ENCODE results near the gene GDPD5.
A peak's percentile ranks its signal among the peaks of the same experiment; 100 is the strongest.

Gene GDPD5

GRCh38 chr11:75565221-75565814 lies 39.6 kb upstream of the GDPD5 start:
- Histone ChIP-seq H3K36me3 (ENCODE audit: control insufficient read depth, insufficient read depth, low read length) (peaks cover 56% of the 10 kb centered on the region), H3K27me3 (ENCODE audit: control insufficient read depth, insufficient read depth, low read length) (no peaks in the 10 kb centered on the region), H3K4me1 (ENCODE audit: control insufficient read depth, insufficient read depth, low read length) (peaks cover 41% of the 10 kb centered on the region), H3K4me3 (ENCODE audit: low read depth, low read length) (peak overlapping the region; percentile 5; the same call in 1 of the 2 replicates), H3K9me3 (ENCODE audit: control insufficient read depth, insufficient read depth, low read depth, low read length) (no peaks in the 10 kb centered on the region), H3K9ac (ENCODE audit: low read length) (peak overlapping the region; percentile 12), H3K27ac (ENCODE audit: low read depth, low read length) (peak overlapping the region; percentile 44; the same call in 1 of the 2 replicates)

DNA sequence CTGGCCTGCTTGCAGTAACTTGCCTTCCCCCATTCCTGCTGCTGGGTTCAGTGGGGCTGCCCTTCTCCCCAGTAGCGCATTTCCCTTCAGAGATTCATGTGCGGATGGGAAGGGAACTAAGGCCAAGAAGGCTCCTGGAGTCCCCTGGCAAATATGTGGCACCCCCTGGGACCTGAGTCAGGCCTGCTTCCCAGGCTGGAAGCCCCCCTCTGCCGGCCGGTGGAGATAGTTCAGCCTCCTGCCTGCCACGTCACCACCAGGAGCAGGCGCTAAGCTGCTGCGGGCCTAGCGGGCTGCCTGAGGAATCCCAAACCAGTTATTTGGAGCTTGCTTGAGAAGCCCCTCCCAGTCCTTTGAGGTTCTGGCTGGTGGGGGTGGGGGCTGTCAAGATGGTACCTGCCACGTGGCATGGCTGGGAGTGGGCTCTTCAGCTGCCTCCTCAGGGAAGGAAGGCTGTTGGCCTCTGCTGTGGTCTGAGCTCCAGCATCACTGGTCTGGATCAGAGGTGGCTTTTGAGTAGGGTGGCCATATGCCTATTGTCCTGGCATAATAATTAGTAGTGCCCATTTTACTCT lies 38.3 kb upstream of the GDPD5 start:
- peak overlapping the region; percentile 93 for H3K9ac ChIP-seq (ENCODE audit: low read length)
- peak overlapping the region; percentile 86 for H3K4me3 ChIP-seq (ENCODE audit: low read depth, low read length)
- H3K36me3 ChIP-seq (ENCODE audit: control insufficient read depth, insufficient read depth, low read length) = peaks cover 44% of the 10 kb centered on the region
- H3K27ac ChIP-seq (ENCODE audit: low read depth, low read length) = peak overlapping the region; percentile 98
- H3K27me3 ChIP-seq (ENCODE audit: control insufficient read depth, insufficient read depth, low read length) = no peaks in the 10 kb centered on the region
- H3K4me1 ChIP-seq (ENCODE audit: control insufficient read depth, insufficient read depth, low read length) = peaks cover 53% of the 10 kb centered on the region
- H3K9me3 ChIP-seq (ENCODE audit: control insufficient read depth, insufficient read depth, low read depth, low read length) = no peaks in the 10 kb centered on the region

DNA sequence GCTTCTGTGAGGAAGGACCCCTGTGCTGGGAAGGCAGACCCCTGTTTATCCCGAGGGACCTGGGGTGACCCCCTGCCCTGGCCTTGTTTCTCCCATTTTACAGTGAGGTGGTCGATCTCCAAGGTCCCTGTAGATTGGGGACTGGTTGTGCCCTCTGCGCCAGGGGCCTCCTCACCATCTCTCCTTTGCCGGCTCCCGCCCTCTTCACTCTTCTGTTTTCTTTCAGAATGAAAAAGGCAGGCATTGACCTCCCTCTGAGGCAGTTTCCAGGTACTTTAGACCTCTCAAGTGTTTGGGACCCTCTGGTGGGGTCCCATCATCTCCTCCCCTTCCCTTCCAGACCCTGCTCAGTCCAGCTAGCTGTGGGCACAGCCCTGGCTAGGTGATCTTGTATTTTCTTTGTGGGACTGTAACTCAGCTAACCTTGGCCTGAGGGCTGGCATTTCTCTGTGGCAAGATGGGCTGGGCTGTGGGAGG lies 37.8 kb upstream of the GDPD5 start:
- no peaks in the 10 kb centered on the region for H3K9me3 ChIP-seq (ENCODE audit: control insufficient read depth, insufficient read depth, low read depth, low read length)
- no peaks in the 10 kb centered on the region for H3K27me3 ChIP-seq (ENCODE audit: control insufficient read depth, insufficient read depth, low read length)
- peak overlapping the region; percentile 93 for H3K9ac ChIP-seq (ENCODE audit: low read length)
- peak overlapping the region; percentile 98 for H3K27ac ChIP-seq (ENCODE audit: low read depth, low read length)
- H3K4me3 ChIP-seq (ENCODE audit: low read depth, low read length) = peak overlapping the region; percentile 86
- peaks cover 58% of the 10 kb centered on the region for H3K4me1 ChIP-seq (ENCODE audit: control insufficient read depth, insufficient read depth, low read length)
- H3K36me3 ChIP-seq (ENCODE audit: control insufficient read depth, insufficient read depth, low read length) = peaks cover 39% of the 10 kb centered on the region

GRCh38 chr11:75562836-75563484 lies 37.2 kb upstream of the GDPD5 start:
- Histone ChIP-seq H3K9ac (ENCODE audit: low read length) (peak overlapping the region; percentile 93), H3K27me3 (ENCODE audit: control insufficient read depth, insufficient read depth, low read length) (no peaks in the 10 kb centered on the region), H3K4me3 (ENCODE audit: low read depth, low read length) (peak overlapping the region; percentile 86), H3K4me1 (ENCODE audit: control insufficient read depth, insufficient read depth, low read length) (peaks cover 63% of the 10 kb centered on the region), H3K27ac (ENCODE audit: low read depth, low read length) (peak overlapping the region; percentile 98), H3K36me3 (ENCODE audit: control insufficient read depth, insufficient read depth, low read length) (peaks cover 33% of the 10 kb centered on the region), H3K9me3 (ENCODE audit: control insufficient read depth, insufficient read depth, low read depth, low read length) (no peaks in the 10 kb centered on the region)

GRCh38 chr11:75562048-75562835 lies 36.5 kb upstream of the GDPD5 start, which contains the start of gene SERPINH1:
Gene SERPINH1, plus strand, starts transcription at chr11:75562253. Its CDS starts 4,097 bp downstream, at chr11:75566350.
- no peaks in the 10 kb centered on the region for H3K9me3 ChIP-seq (ENCODE audit: control insufficient read depth, insufficient read depth, low read depth, low read length)
- H3K9ac ChIP-seq (ENCODE audit: low read length) = peak within 1 kb of the TSS; percentile 93
- peak within 1 kb of the TSS; percentile 86 for H3K4me3 ChIP-seq (ENCODE audit: low read depth, low read length)
- peaks cover 70% of the 10 kb centered on the region for H3K4me1 ChIP-seq (ENCODE audit: control insufficient read depth, insufficient read depth, low read length)
- H3K27ac ChIP-seq (ENCODE audit: low read depth, low read length) = peak within 1 kb of the TSS; percentile 98
- H3K36me3 ChIP-seq (ENCODE audit: control insufficient read depth, insufficient read depth, low read length) = peaks cover 26% of the 10 kb centered on the region
- H3K27me3 ChIP-seq (ENCODE audit: control insufficient read depth, insufficient read depth, low read length) = no peaks in the 10 kb centered on the region

- peak overlapping the region; percentile 86 for H3K4me3 ChIP-seq (ENCODE audit: low read depth, low read length)
- H3K27me3 ChIP-seq (ENCODE audit: control insufficient read depth, insufficient read depth, low read length) = no peaks in the 10 kb centered on the region
- H3K36me3 ChIP-seq (ENCODE audit: control insufficient read depth, insufficient read depth, low read length) = peaks cover 19% of the 10 kb centered on the region
- peaks cover 75% of the 10 kb centered on the region for H3K4me1 ChIP-seq (ENCODE audit: control insufficient read depth, insufficient read depth, low read length)
- peak overlapping the region; percentile 93 for H3K9ac ChIP-seq (ENCODE audit: low read length)
- H3K27ac ChIP-seq (ENCODE audit: low read depth, low read length) = peak overlapping the region; percentile 98
- no peaks in the 10 kb centered on the region for H3K9me3 ChIP-seq (ENCODE audit: control insufficient read depth, insufficient read depth, low read depth, low read length)
Observed at GRCh38 chr11:75561426-75562047, 35.8 kb upstream of the GDPD5 start.

- Histone ChIP-seq H3K27me3 (ENCODE audit: control insufficient read depth, insufficient read depth, low read length) (no peaks in the 10 kb centered on the region), H3K9ac (ENCODE audit: low read length) (no peak overlapping the region), H3K36me3 (ENCODE audit: control insufficient read depth, insufficient read depth, low read length) (peaks cover 10% of the 10 kb centered on the region), H3K27ac (ENCODE audit: low read depth, low read length) (no peak overlapping the region), H3K4me3 (ENCODE audit: low read depth, low read length) (no peak overlapping the region), H3K4me1 (ENCODE audit: control insufficient read depth, insufficient read depth, low read length) (peaks cover 67% of the 10 kb centered on the region), H3K9me3 (ENCODE audit: control insufficient read depth, insufficient read depth, low read depth, low read length) (no peaks in the 10 kb centered on the region)
Observed at GRCh38 chr11:75560644-75561043, 34.9 kb upstream of the GDPD5 start.

DNA sequence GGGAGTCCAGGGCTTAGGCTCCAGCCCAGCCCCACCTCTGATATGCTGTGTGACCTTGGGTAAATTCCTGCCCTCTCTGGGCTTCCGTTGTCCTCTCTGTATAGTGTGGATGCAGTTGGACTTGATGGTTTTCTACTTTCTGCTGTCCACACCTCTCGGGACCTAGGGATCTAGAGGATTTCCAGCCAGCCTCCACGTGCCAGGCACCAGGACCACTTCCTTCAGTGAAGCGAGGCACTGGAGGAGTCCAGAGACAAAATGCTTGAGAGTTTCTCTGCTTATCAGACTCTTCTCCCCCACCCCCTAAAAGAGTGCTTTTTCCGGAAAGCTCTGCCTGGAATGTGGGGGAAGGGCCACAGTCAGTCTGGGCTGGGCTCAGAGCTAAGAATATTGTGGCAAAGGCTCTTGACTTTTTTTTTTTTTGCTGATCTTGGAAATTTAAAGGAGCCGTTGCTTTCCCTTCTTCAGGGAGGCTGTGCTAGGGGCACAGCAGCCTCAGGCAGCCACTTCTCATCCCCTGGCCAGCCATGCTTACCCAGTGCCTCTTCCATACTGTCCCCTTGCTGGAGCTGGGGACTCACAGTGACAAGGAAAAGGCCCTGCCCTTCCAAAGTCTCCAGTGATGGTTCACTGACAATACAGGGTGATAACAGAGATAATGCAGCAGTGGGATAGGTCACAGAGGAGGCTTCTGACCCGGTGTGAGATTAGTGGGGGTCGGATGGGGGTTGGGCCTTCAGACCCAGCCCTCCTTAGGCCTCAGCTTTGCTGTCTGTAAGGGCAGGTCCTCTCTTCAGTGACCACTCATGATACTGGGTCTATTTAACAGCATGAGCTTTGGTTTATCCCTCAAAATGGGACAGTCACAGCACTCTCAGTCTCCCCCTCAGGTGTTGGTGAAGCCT lies 33.5 kb upstream of the GDPD5 start:
- peaks cover 3% of the 10 kb centered on the region; the same call in 1 of the 2 replicates for H3K36me3 ChIP-seq (ENCODE audit: control insufficient read depth, insufficient read depth, low read length)
- peak overlapping the region; percentile 50; the same call in 1 of the 2 replicates for H3K27ac ChIP-seq (ENCODE audit: low read depth, low read length)
- H3K4me1 ChIP-seq (ENCODE audit: control insufficient read depth, insufficient read depth, low read length) = peaks cover 64% of the 10 kb centered on the region
- H3K9ac ChIP-seq (ENCODE audit: low read length) = peak overlapping the region; percentile 53
- peak overlapping the region; percentile 33; the same call in 1 of the 2 replicates for H3K4me3 ChIP-seq (ENCODE audit: low read depth, low read length)
- H3K27me3 ChIP-seq (ENCODE audit: control insufficient read depth, insufficient read depth, low read length) = no peaks in the 10 kb centered on the region
- no peaks in the 10 kb centered on the region for H3K9me3 ChIP-seq (ENCODE audit: control insufficient read depth, insufficient read depth, low read depth, low read length)

- Histone ChIP-seq H3K4me1 (ENCODE audit: control insufficient read depth, insufficient read depth, low read length) (peaks cover 71% of the 10 kb centered on the region), H3K36me3 (ENCODE audit: control insufficient read depth, insufficient read depth, low read length) (no peaks in the 10 kb centered on the region), H3K4me3 (ENCODE audit: low read depth, low read length) (no peak overlapping the region), H3K9ac (ENCODE audit: low read length) (no peak overlapping the region), H3K27me3 (ENCODE audit: control insufficient read depth, insufficient read depth, low read length) (no peaks in the 10 kb centered on the region), H3K9me3 (ENCODE audit: control insufficient read depth, insufficient read depth, low read depth, low read length) (no peaks in the 10 kb centered on the region), H3K27ac (ENCODE audit: low read depth, low read length) (no peak overlapping the region)
Observed at GRCh38 chr11:75557666-75558494, 32.1 kb upstream of the GDPD5 start.

Data from HUES6 (cell line).